Measurements from ENCODE around the gene SMIM35. TPM values are rescaled to one million over a fixed set of nuclear protein-coding genes. Genes with fewer than 3 reads are reported as not detected.

The SMIM35 gene
- total RNA-seq, 1 experiment from 2014 or later: not detected

DNA sequence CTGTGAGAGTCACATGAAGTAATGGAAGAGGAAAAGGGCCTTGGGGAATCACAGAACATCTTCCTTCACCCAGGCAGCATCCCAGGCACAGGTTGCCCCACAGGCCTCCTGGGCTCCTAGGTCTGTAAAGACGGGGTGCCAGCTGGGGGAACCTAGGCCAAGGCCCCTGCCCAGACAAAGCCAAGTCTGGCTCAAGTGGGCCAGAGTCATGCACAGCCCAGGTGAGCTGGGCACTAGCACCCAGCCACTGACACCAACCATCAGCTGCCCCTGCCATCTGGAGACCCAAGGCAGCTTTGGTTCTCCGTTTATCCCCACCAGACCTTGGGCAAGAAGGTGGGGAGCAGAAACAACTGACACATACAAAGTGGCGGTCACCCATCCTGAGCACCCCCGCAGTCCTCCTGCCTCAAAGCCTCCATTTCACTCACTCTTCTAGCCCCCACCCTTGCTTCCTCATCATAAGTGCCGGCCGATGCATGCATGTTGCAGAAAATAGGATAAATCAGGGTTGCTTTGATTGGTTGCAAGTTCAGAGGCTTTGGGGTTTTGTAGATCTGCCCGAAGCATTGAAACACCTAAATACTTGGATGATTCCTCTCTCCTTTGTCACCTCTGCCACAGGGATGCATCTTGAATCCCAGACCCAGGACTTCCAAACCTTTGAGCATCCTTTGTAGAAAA is 36.4 kb downstream of the SMIM35 start:
- H4K20me1 ChIP-seq (ENCODE audit: low read length): no peaks in the 10 kb centered on the region
- no peaks in the 10 kb centered on the region for H3K79me2 ChIP-seq (ENCODE audit: low read length)
- TF ChIP-seq EZH2phosphoT487 (IDR thresholded peaks at IDR 0.05; ENCODE audit: borderline replicate concordance, low read length) (no peak), EZH2 (IDR thresholded peaks at IDR 0.05; ENCODE audit: low read length, unreplicated experiment) (no peak), CTCF (conservative IDR thresholded peaks at IDR 0.05; ENCODE audit: low read depth, low read length) (no peak)
- no peak overlapping the region for H3K9ac ChIP-seq (ENCODE audit: low read length)
- H3F3A ChIP-seq (ENCODE audit: low read length, unreplicated experiment): no peaks in the 10 kb centered on the region
- no peak overlapping the region for H3K4me2 ChIP-seq (ENCODE audit: low read length)
- H3K27ac ChIP-seq (ENCODE audit: low read length): no peak overlapping the region
- no peaks in the 10 kb centered on the region for H3K4me1 ChIP-seq (ENCODE audit: insufficient read depth, low read length)
- H3K36me3 ChIP-seq (ENCODE audit: low read depth, low read length): no peaks in the 10 kb centered on the region
- BruUV-seq (replicated peaks): no TSS peak
- POLR2A ChIA-PET (ENCODE audit: unreplicated experiment): no interaction called here
- H3K4me3 ChIP-seq (ENCODE audit: low read length): no peak overlapping the region
- intact Hi-C loops (cut with micrococcal nuclease): loop anchor here (10.0 kb wide), 1 partner anchor 96 kb away; no protein-coding TSS in a partner anchor
- CTCF ChIA-PET: interaction anchor here (0.5 kb wide), 1 partner anchor 126 kb away, joined by 5 read pairs; no protein-coding TSS in a partner anchor
- H3K9me2 ChIP-seq (replicated peaks; ENCODE audit: low read length): no peaks in the 10 kb centered on the region
- H3K9me3 ChIP-seq (ENCODE audit: low read length): no peaks in the 10 kb centered on the region
- H3K27me3 ChIP-seq (ENCODE audit: low read length): peaks cover 84% of the 10 kb centered on the region
- DNase-seq: no peak
- no peak for ATAC-seq
- no peak overlapping the region for H2AFZ ChIP-seq (ENCODE audit: low read length)

GRCh38 chr11:118049771-118050170 is 37.0 kb downstream of the SMIM35 start:
- H3K4me3 ChIP-seq (ENCODE audit: low read length): no peak overlapping the region
- ChIA-PET POLR2A (ENCODE audit: unreplicated experiment) (no interaction called here), CTCF (no interaction called here)
- no peaks in the 10 kb centered on the region for H3F3A ChIP-seq (ENCODE audit: low read length, unreplicated experiment)
- no peaks in the 10 kb centered on the region for H4K20me1 ChIP-seq (ENCODE audit: low read length)
- no peaks in the 10 kb centered on the region for H3K4me1 ChIP-seq (ENCODE audit: insufficient read depth, low read length)
- DNase-seq: no peak
- no peak for TF ChIP-seq EZH2phosphoT487 (IDR thresholded peaks at IDR 0.05; ENCODE audit: borderline replicate concordance, low read length)
- no peak for TF ChIP-seq CTCF (conservative IDR thresholded peaks at IDR 0.05; ENCODE audit: low read depth, low read length)
- no peak for TF ChIP-seq EZH2 (IDR thresholded peaks at IDR 0.05; ENCODE audit: low read length, unreplicated experiment)
- no peaks in the 10 kb centered on the region for H3K79me2 ChIP-seq (ENCODE audit: low read length)
- no peak overlapping the region for H3K4me2 ChIP-seq (ENCODE audit: low read length)
- intact Hi-C loops (cut with micrococcal nuclease): loop anchor here (10.0 kb wide), 1 partner anchor 95 kb away; no protein-coding TSS in a partner anchor
- H3K9ac ChIP-seq (ENCODE audit: low read length): no peak overlapping the region
- H3K9me2 ChIP-seq (replicated peaks; ENCODE audit: low read length): no peaks in the 10 kb centered on the region
- no peaks in the 10 kb centered on the region for H3K9me3 ChIP-seq (ENCODE audit: low read length)
- H3K27me3 ChIP-seq (ENCODE audit: low read length): peaks cover 84% of the 10 kb centered on the region
- no peaks in the 10 kb centered on the region for H3K36me3 ChIP-seq (ENCODE audit: low read depth, low read length)
- ATAC-seq: no peak
- H3K27ac ChIP-seq (ENCODE audit: low read length): no peak overlapping the region
- no peak overlapping the region for H2AFZ ChIP-seq (ENCODE audit: low read length)
- no TSS peak for BruUV-seq (replicated peaks)

Data from PC-3 (cell line).